ENCODE measurements around the gene SOX11.

- TF ChIP-seq, protein P1, sequence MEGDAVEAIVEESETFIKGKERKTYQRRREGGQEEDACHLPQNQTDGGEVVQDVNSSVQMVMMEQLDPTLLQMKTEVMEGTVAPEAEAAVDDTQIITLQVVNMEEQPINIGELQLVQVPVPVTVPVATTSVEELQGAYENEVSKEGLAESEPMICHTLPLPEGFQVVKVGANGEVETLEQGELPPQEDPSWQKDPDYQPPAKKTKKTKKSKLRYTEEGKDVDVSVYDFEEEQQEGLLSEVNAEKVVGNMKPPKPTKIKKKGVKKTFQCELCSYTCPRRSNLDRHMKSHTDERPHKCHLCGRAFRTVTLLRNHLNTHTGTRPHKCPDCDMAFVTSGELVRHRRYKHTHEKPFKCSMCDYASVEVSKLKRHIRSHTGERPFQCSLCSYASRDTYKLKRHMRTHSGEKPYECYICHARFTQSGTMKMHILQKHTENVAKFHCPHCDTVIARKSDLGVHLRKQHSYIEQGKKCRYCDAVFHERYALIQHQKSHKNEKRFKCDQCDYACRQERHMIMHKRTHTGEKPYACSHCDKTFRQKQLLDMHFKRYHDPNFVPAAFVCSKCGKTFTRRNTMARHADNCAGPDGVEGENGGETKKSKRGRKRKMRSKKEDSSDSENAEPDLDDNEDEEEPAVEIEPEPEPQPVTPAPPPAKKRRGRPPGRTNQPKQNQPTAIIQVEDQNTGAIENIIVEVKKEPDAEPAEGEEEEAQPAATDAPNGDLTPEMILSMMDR (IDR thresholded peaks at IDR 0.05) = no peak
- TF ChIP-seq ZNF138 (CRISPR knock-in tag; conservative IDR thresholded peaks at IDR 0.05) = no peak
- no peak for TF ChIP-seq ELF4 (CRISPR knock-in tag; IDR thresholded peaks at IDR 0.05; ENCODE audit: low read depth)
- no peak for TF ChIP-seq NR2C2 (CRISPR knock-in tag; IDR thresholded peaks at IDR 0.05)
- TF ChIP-seq SP1 (CRISPR knock-in tag; conservative IDR thresholded peaks at IDR 0.05) = no peak
- TF ChIP-seq NR3C1 (CRISPR knock-in tag; conservative IDR thresholded peaks at IDR 0.05; ENCODE audit: low read depth) = no peak
- TF ChIP-seq ZNF121 (CRISPR knock-in tag; IDR thresholded peaks at IDR 0.05) = no peak
Observed at GRCh38 chr2:5748391-5748790, 56.2 kb downstream of the SOX11 start.

Data from WTC11 (cell line).